Lower leg skin (tissue), 3 donors: ENCODE measurements around the gene GRK3.

Experiments
- POLR2A ChIP-seq, 2 donors: fragments of 450-650 bp; IDR thresholded peaks; one replicate each; pipeline ENCODE4 v1.6.1; 2016 to 2017; ENCODE audit warnings: antibody characterized with exemption in 2 of 2, mild to moderate bottlenecking in 1 of 2, moderate library complexity in 1 of 2
- TF ChIP-seq, protein P1 (sequence below), 3 donors: fragments of 450-650 bp; IDR thresholded peaks; one replicate each; pipeline ENCODE4 v1.5.1; 2016; ENCODE audit warnings: antibody characterized with exemption in 3 of 3, mild to moderate bottlenecking in 3 of 3, moderate library complexity in 2 of 3

DNA sequence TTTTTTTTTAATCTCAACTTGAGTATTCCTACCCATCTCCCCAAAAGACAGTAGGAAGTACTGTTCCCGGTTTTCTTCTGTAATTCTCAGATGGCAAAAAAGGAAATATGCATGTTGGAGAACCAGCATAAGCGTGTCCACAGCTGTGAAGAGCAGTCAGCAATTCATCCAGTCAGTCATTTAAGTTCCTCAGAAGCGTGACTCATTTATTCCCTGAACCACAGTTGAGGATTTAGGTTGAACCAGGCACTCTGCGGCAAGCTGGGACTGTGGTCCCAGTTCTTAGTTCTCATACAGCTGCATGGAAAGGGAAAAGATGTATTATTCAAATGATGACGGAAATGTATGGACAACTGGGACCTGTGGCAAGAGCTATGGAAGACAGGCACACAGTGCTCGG, 116.5 kb downstream of the GRK3 start:
- TF ChIP-seq, protein P1, sequence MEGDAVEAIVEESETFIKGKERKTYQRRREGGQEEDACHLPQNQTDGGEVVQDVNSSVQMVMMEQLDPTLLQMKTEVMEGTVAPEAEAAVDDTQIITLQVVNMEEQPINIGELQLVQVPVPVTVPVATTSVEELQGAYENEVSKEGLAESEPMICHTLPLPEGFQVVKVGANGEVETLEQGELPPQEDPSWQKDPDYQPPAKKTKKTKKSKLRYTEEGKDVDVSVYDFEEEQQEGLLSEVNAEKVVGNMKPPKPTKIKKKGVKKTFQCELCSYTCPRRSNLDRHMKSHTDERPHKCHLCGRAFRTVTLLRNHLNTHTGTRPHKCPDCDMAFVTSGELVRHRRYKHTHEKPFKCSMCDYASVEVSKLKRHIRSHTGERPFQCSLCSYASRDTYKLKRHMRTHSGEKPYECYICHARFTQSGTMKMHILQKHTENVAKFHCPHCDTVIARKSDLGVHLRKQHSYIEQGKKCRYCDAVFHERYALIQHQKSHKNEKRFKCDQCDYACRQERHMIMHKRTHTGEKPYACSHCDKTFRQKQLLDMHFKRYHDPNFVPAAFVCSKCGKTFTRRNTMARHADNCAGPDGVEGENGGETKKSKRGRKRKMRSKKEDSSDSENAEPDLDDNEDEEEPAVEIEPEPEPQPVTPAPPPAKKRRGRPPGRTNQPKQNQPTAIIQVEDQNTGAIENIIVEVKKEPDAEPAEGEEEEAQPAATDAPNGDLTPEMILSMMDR (IDR thresholded peaks at IDR 0.05): no peak
- no peak for TF ChIP-seq POLR2A (IDR thresholded peaks at IDR 0.05)
